HepG2 (cell line): Measurements from ENCODE around the gene RASSF4. TPM values are rescaled to one million over a fixed set of nuclear protein-coding genes. Genes with fewer than 3 reads are reported as not detected.

Experiments
- CAMTA2 ChIP-seq: sonication (generic); formaldehyde crosslinking; IDR thresholded peaks from 2 replicates; pipeline ENCODE4 v1.4.0; 2020; ENCODE audit warnings: mild to moderate bottlenecking, missing genetic modification reagents, borderline replicate concordance
- FOXJ3 ChIP-seq: sonication (generic); formaldehyde crosslinking; IDR thresholded peaks from 2 replicates; pipeline ENCODE4 v1.4.0; 2020; ENCODE audit warnings: missing genetic modification reagents, mild to moderate bottlenecking, borderline replicate concordance
- GLI4 ChIP-seq: sonication (generic); formaldehyde crosslinking; IDR thresholded peaks from 2 replicates; pipeline ENCODE4 v1.5.1; 2020; ENCODE audit warnings: missing genetic modification reagents, mild to moderate bottlenecking, moderate library complexity, borderline replicate concordance
- HMGXB3 ChIP-seq: sonication (generic); formaldehyde crosslinking; IDR thresholded peaks from 2 replicates; pipeline ENCODE4 v1.4.0; 2020; ENCODE audit warnings: missing genetic modification reagents, borderline replicate concordance
- IKZF4 ChIP-seq: sonication (generic); formaldehyde crosslinking; IDR thresholded peaks from 2 replicates; pipeline ENCODE4 v1.5.1; 2020; ENCODE audit warnings: borderline replicate concordance, mild to moderate bottlenecking, low read depth, missing genetic modification reagents; ENCODE audit errors: not compliant biosample characterization
- SNAPC4 ChIP-seq: sonication (generic); formaldehyde crosslinking; IDR thresholded peaks from 2 replicates; pipeline ENCODE4 v1.4.0; 2020; ENCODE audit warnings: mild to moderate bottlenecking, missing genetic modification reagents
- STAT5B ChIP-seq: sonication (generic); formaldehyde crosslinking; IDR thresholded peaks from 2 replicates; pipeline ENCODE4 v1.4.0; 2020; ENCODE audit warnings: missing genetic modification reagents
- TBP ChIP-seq: sonication (generic); formaldehyde crosslinking; IDR thresholded peaks from 2 replicates; pipeline ENCODE4 v1.5.0; 2020; ENCODE audit warnings: missing genetic modification reagents
- YY1 ChIP-seq: IDR thresholded peaks from 2 replicates; pipeline ENCODE4 v1.6.1; 2011; ENCODE audit warnings: low read length, low read depth, moderate library complexity, mild to moderate bottlenecking; ENCODE audit not compliant: insufficient read depth, insufficient replicate concordance
- ZNF10 ChIP-seq: sonication (generic); formaldehyde crosslinking; IDR thresholded peaks from 2 replicates; pipeline ENCODE4 v1.4.0; 2020; ENCODE audit warnings: mild to moderate bottlenecking, low read depth, missing genetic modification reagents, borderline replicate concordance
- ZNF101 ChIP-seq: sonication (generic); formaldehyde crosslinking; IDR thresholded peaks from 2 replicates; pipeline ENCODE4 v1.4.0; 2020; ENCODE audit warnings: mild to moderate bottlenecking, low read depth, missing genetic modification reagents, borderline replicate concordance
- ZNF282 ChIP-seq: fragments of 450-650 bp; IDR thresholded peaks from 2 replicates; pipeline ENCODE4 v1.6.1; 2018; ENCODE audit not compliant: partially characterized antibody
- ZNF749 ChIP-seq: sonication (generic); formaldehyde crosslinking; IDR thresholded peaks from 2 replicates; pipeline ENCODE4 v1.8.0; 2022; ENCODE audit warnings: mild to moderate bottlenecking, missing genetic modification reagents, moderate library complexity, borderline replicate concordance
- ZNF784 ChIP-seq: sonication (generic); formaldehyde crosslinking; IDR thresholded peaks from 2 replicates; pipeline ENCODE4 v1.5.1; 2020; ENCODE audit warnings: missing genetic modification reagents, mild to moderate bottlenecking, borderline replicate concordance
- polyA plus RNA-seq, 8 experiments: library from polyadenylated mRNA; depleted of rRNA in 3 of 8; stranded (reverse) in 7 of 8; unstranded in 1 of 8; fragments of >200 nt; fragmentation: Illumina TruSeq in 4 of 8; extraction: Trizol in 4 of 8; gene quantifications; 2 replicates each; pipeline versions ENCODE4 v1.2.1 to v1.2.3, GENCODE V29; 2011 to 2016; ENCODE audit warnings: low read depth in 4 of 8, missing spikeins in 1 of 8, mixed read lengths in 1 of 8; ENCODE audit not compliant: insufficient read depth in 1 of 8
- total RNA-seq, 5 experiments: library from RNA; depleted of rRNA; stranded (reverse); fragments of >200 nt; fragmentation: Illumina TruSeq; extraction: Trizol; gene quantifications; 2 replicates each; pipeline ENCODE4 v1.2.3, GENCODE V29; 2016; ENCODE audit warnings: low read depth in 1 of 5
- TF ChIP-seq, protein P1 (sequence below): sonication (generic); formaldehyde crosslinking; IDR thresholded peaks from 2 replicates; pipeline ENCODE4 v1.9.0; 2021; ENCODE audit warnings: missing genetic modification reagents, mild to moderate bottlenecking, borderline replicate concordance

RASSF4 gene
- total and polyA plus RNA-seq, 2 of the 13 experiments (the other 11 are each of a cell fraction or from before 2014, with no cell fraction given), result 34.0 to 51.7 TPM

- TF ChIP-seq ZNF101 (CRISPR knock-in tag) (no peak), YY1 (peak; percentile 63), ZNF749 (CRISPR knock-in tag) (peak; percentile 61; the same call in 1 of the 2 replicates), CAMTA2 (CRISPR knock-in tag) (no peak), STAT5B (CRISPR knock-in tag) (no peak), IKZF4 (CRISPR knock-in tag) (peak; percentile 63), ZNF10 (CRISPR knock-in tag) (0 out of 2 replicates have a peak, but pooled peaks have one; percentile 66), GLI4 (no peak), FOXJ3 (CRISPR knock-in tag) (peak; percentile 66; the same call in 1 of the 2 replicates), ZNF282 (no peak), TBP (CRISPR knock-in tag) (0 out of 2 replicates have a peak, but pooled peaks have one; percentile 77), ZNF784 (CRISPR knock-in tag) (0 out of 2 replicates have a peak, but pooled peaks have one; percentile 37), SNAPC4 (CRISPR knock-in tag) (no peak), HMGXB3 (peak; percentile 90)
- TF ChIP-seq, protein P1, sequence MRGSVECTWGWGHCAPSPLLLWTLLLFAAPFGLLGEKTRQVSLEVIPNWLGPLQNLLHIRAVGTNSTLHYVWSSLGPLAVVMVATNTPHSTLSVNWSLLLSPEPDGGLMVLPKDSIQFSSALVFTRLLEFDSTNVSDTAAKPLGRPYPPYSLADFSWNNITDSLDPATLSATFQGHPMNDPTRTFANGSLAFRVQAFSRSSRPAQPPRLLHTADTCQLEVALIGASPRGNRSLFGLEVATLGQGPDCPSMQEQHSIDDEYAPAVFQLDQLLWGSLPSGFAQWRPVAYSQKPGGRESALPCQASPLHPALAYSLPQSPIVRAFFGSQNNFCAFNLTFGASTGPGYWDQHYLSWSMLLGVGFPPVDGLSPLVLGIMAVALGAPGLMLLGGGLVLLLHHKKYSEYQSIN, result no peak
Observed at GRCh38 chr10:44978570-44979280, 19.1 kb downstream of the RASSF4 start, which contains the start of gene DEPP1 (continued).
